Measurements from ENCODE around the gene UBXN6. TPM values are rescaled to one million over a fixed set of nuclear protein-coding genes. Genes with fewer than 3 reads are reported as not detected.

The UBXN6 gene
- total RNA-seq, 2 experiments from 2014 or later = 36.2 to 44.6 TPM

DNA sequence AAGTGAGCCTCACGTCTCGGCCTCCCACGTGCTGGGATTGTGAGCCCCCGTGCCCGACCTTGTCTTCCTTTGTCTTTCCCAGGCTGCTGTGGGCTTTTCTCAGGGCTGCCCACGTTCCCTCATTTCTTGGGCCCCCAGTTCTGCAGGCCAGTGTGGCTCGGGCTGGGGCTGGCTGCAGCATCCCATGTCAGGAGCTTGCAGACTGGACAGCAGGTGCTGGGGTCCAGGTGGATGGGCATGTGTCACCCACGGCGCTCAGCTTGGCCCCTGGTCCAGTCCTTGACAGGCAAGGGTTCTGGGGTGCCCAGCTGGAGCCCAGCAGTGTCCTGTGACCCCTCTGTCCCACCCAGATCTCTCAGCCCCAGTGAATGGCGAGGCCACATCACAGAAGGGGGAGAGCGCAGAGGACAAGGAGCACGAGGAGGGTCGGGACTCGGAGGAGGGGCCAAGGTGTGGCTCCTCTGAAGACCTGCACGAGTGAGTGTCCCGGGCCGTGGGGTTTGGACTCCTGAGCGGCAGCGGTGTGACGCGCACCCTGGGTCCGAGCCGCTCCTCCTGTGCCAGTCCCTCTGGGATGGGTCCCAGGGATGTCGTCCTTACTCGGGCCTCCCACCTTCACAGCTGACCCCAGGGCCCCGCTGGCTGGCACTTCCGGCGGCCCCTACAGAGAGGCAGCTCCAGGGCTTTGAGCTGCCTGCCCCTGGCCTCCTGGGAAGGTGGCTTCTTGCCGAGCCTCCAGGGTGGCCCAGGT lies 43.4 kb upstream of the UBXN6 start:
- Mint-ChIP-seq H3K27me3 (no peaks in the 10 kb centered on the region), H3K9me3 (no peaks in the 10 kb centered on the region)
- CTCF ChIA-PET = interaction anchor here (0.5 kb wide), 1 partner anchor 634 kb away, joined by 4 read pairs; no protein-coding TSS in a partner anchor

DNA sequence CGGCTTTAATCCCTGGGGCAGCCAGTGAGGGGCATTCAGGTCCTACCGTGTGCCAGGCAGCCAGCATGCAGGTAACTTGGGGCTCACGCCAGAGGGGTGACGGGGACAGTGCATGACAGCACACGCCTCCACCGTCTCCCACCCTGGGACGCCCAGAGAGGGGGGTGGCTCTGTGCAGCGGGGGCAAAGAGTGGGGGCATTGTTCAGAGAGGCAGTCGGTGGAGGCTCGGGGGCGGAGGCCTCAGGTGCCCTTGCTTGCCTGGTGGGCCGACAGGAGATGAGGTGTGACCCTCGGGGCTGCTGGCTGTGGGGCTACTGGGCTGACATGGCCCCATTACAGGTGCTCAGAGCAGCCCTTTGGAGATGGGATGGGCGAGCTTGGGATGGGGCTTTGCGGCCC lies 42.3 kb upstream of the UBXN6 start:
- H3K4me1 Mint-ChIP-seq = no peaks in the 10 kb centered on the region
- no peaks in the 10 kb centered on the region for H3K27me3 Mint-ChIP-seq
- CTCF ChIA-PET = no interaction called here
- H3K36me3 Mint-ChIP-seq (ENCODE audit: low read depth) = no peaks in the 10 kb centered on the region
- H3K9me3 Mint-ChIP-seq = no peaks in the 10 kb centered on the region
- no peak overlapping the region for H3K4me3 Mint-ChIP-seq
- POLR2A ChIA-PET = no interaction called here
- no peak overlapping the region for H3K27ac Mint-ChIP-seq
- no peak for DNase-seq

More for the DNA sequence above, 43.4 kb upstream of the UBXN6 start:
- H3K4me1 Mint-ChIP-seq = peaks cover under 1% of the 10 kb centered on the region
- DNase-seq = no peak
- POLR2A ChIA-PET = no interaction called here
- no peak overlapping the region for H3K4me3 Mint-ChIP-seq
- peaks cover 3% of the 10 kb centered on the region for H3K36me3 Mint-ChIP-seq (ENCODE audit: low read depth)
- H3K27ac Mint-ChIP-seq = no peak overlapping the region

DNA sequence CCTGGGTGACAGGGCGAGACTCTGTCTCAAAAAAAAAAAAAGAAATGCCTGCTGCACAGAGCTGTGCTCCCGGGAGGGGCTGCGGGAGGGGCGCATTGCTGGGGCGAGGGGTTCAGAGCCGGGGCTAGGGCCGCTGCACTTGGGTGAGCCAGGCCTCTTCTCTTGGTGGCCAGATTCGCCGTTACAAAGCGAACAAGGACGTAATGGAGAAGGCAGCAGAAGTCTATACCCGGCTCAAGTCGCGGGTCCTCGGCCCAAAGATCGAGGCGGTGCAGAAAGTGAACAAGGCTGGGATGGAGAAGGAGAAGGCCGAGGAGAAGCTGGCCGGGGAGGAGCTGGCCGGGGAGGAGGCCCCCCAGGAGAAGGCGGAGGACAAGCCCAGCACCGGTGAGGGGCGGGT lies 41.7 kb upstream of the UBXN6 start:
- Mint-ChIP-seq H3K27ac (no peak overlapping the region), H3K36me3 (ENCODE audit: low read depth) (no peaks in the 10 kb centered on the region), H3K4me1 (no peaks in the 10 kb centered on the region), H3K9me3 (no peaks in the 10 kb centered on the region), H3K4me3 (no peak overlapping the region), H3K27me3 (no peaks in the 10 kb centered on the region)
- DNase-seq = no peak
- CTCF ChIA-PET = interaction anchor here (1.0 kb wide), 1 partner anchor 8 kb away, joined by 3 read pairs; no protein-coding TSS in a partner anchor
- POLR2A ChIA-PET = no interaction called here

DNA sequence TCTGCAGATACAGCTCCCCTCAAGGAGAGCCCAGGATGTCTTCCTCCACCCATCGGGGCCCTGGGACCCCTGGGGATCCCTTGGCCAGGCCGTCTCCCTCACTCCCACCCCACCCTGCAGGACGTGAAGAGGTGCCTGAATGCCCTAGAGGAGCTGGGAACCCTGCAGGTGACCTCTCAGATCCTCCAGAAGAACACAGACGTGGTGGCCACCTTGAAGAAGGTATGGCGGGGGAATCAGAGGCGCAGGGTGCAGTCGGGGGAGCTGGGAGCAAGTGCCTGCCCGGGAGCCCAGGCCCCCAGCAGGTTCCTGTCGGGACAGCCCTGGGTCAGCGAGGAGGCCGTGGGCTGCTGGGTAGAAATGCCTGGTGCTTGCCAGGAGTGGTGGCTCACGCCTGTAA lies 41.1 kb upstream of the UBXN6 start:
- ChIA-PET CTCF (interaction anchor here (1.0 kb wide), 1 partner anchor 9 kb away, joined by 3 read pairs; no protein-coding TSS in a partner anchor), POLR2A (no interaction called here)
- H3K9me3 Mint-ChIP-seq = no peaks in the 10 kb centered on the region
- no peaks in the 10 kb centered on the region for H3K4me1 Mint-ChIP-seq
- no peaks in the 10 kb centered on the region for H3K27me3 Mint-ChIP-seq
- no peaks in the 10 kb centered on the region for H3K36me3 Mint-ChIP-seq (ENCODE audit: low read depth)
- DNase-seq = no peak
- no peak overlapping the region for H3K27ac Mint-ChIP-seq
- H3K4me3 Mint-ChIP-seq = no peak overlapping the region

DNA sequence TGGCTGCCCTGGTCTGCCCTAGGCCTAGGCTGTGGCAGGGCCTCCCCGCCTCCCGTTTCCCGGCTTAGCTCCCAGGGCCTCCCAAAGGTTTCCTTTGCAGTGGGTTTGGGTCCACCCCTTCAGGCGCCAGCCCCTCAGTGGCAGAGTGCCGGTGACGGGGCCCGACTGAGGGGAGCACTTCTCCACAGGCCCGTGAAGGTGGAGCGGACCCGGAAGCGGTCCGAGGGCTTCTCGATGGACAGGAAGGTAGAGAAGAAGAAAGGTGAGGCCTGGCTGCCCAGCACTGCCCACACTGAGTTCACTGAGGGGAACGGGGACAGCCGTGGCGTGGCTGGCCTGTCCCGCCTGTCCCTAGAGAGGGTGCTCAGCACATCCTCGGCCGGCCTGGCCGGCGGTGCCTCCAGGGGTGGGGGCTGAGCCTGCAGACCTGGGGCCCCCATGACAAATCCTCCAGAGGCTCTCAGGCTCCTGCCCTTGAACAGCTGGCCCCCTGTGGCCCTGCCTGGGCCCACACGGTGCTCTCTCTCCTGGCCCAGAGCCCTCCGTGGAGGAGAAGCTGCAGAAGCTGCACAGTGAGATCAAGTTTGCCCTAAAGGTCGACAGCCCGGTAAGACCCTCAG lies 40.3 kb upstream of the UBXN6 start:
- CTCF ChIA-PET = interaction anchor here (0.9 kb wide), 1 partner anchor 27 kb away, joined by 3 read pairs; no protein-coding TSS in a partner anchor
- Mint-ChIP-seq H3K9me3 (no peaks in the 10 kb centered on the region), H3K27me3 (no peaks in the 10 kb centered on the region), H3K27ac (no peak overlapping the region), H3K36me3 (ENCODE audit: low read depth) (no peaks in the 10 kb centered on the region), H3K4me1 (no peaks in the 10 kb centered on the region), H3K4me3 (no peak overlapping the region)
- no peak for DNase-seq
- POLR2A ChIA-PET = no interaction called here

DNA sequence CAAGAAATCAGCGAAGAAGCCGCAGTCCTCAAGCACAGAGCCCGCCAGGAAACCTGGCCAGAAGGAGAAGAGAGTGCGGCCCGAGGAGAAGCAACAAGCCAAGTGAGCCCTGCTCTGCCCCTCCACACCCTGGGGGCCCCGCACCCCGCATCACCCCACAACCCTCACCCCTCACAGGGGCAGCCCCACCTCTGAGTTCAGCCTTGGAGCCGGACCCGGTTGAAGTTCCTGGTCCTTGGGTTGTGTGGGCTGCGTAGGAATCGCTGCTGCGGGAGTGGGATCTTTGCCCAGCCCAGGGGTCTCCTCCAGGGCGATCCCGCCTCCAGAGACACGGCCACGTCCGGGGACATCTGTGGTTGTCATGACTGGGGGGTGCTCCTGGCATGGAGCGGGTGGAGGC lies 38.7 kb upstream of the UBXN6 start:
- CTCF ChIA-PET = no interaction called here
- no peaks in the 10 kb centered on the region for H3K4me1 Mint-ChIP-seq
- H3K27ac Mint-ChIP-seq = no peak overlapping the region
- no peaks in the 10 kb centered on the region for H3K36me3 Mint-ChIP-seq (ENCODE audit: low read depth)
- H3K4me3 Mint-ChIP-seq = no peak overlapping the region
- POLR2A ChIA-PET = interaction anchor here (0.6 kb wide), 1 partner anchor 23 kb away, joined by 3 read pairs; no protein-coding TSS in a partner anchor
- H3K9me3 Mint-ChIP-seq = no peaks in the 10 kb centered on the region
- no peak for DNase-seq
- H3K27me3 Mint-ChIP-seq = no peaks in the 10 kb centered on the region

DNA sequence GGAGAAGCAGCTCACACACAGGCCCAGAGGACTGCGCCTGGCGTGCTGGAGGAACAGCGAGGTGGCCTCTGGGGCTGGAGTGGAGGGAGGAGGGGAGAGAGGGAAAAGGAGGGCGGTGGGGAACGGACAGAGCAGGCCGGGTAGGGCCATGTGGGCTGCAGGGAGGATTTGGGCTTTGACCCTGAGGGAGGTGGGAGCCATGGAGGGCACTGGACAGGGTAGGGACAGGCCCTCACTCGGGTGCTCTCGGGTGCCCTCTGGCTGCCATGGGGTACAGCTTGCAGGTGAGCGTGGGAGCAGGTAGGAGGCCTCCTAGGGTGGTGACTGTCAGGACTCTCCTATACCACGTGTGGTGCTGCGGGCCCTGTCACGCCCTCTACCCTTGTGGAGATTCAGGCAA lies 37.9 kb upstream of the UBXN6 start:
- POLR2A ChIA-PET = no interaction called here
- CTCF ChIA-PET = no interaction called here
- no peaks in the 10 kb centered on the region for H3K27me3 Mint-ChIP-seq
- H3K9me3 Mint-ChIP-seq = no peaks in the 10 kb centered on the region
- H3K4me3 Mint-ChIP-seq = no peak overlapping the region
- H3K27ac Mint-ChIP-seq = no peak overlapping the region
- peaks cover 1% of the 10 kb centered on the region for H3K36me3 Mint-ChIP-seq (ENCODE audit: low read depth)
- DNase-seq = no peak
- no peaks in the 10 kb centered on the region for H3K4me1 Mint-ChIP-seq

DNA sequence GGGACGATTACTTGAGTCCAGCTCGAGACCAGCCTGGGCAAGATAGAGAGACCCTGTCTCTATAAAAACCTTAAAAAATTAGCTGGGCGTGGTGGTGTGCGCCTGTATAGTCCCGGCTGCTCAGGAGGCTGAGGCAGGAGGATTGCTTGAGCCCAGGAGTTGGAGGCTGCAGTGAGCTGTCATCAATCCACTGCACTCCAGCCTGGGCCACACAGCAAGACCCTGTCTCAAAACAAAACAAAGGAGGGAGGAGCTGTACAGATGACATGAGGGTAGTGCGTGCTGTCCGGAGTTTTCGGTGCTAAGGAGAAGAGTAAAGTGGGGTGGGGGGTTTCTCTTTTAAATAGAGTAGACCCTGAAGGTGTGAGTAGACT lies 37.1 kb upstream of the UBXN6 start:
- no peaks in the 10 kb centered on the region for H3K9me3 Mint-ChIP-seq
- no peaks in the 10 kb centered on the region for H3K4me1 Mint-ChIP-seq
- no peak overlapping the region for H3K4me3 Mint-ChIP-seq
- no peaks in the 10 kb centered on the region for H3K27me3 Mint-ChIP-seq
- H3K36me3 Mint-ChIP-seq (ENCODE audit: low read depth) = peaks cover 8% of the 10 kb centered on the region
- DNase-seq = no peak
- POLR2A ChIA-PET = no interaction called here
- CTCF ChIA-PET = interaction anchor here (0.5 kb wide), 1 partner anchor 447 kb away, joined by 4 read pairs; no protein-coding TSS in a partner anchor
- no peak overlapping the region for H3K27ac Mint-ChIP-seq

DNA sequence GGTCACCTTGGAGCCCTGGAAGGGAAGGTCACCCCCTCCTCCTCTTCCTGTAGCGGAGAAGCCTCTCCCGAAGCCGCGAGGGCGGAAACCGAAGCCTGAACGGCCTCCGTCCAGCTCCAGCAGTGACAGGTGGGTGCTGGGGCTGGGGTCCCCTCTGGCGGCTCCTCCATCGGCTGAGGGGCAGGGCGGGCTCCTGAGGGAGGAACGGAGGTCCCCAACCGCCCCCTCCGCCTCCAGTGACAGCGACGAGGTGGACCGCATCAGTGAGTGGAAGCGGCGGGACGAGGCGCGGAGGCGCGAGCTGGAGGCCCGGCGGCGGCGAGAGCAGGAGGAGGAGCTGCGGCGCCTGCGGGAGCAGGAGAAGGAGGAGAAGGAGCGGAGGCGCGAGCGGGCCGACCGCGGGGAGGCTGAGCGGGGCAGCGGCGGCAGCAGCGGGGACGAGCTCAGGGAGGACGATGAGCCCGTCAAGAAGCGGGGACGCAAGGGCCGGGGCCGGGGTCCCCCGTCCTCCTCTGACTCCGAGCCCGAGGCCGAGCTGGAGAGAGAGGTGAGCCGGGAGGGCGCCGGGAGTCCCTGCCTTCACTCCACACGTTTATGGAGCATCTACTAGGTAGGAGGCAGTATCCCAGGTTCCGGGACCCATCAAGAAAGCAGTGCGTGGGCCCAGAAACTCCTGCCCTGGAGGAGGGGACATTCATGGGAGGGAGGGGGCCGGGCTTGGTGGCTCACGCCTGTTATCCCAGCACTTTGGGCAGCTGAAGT lies 36.5 kb upstream of the UBXN6 start:
- no peaks in the 10 kb centered on the region for H3K9me3 Mint-ChIP-seq
- peaks cover 11% of the 10 kb centered on the region for H3K36me3 Mint-ChIP-seq (ENCODE audit: low read depth)
- POLR2A ChIA-PET = no interaction called here
- no peaks in the 10 kb centered on the region for H3K4me1 Mint-ChIP-seq
- H3K27ac Mint-ChIP-seq = no peak overlapping the region
- no peak for DNase-seq
- H3K4me3 Mint-ChIP-seq = no peak overlapping the region
- H3K27me3 Mint-ChIP-seq = no peaks in the 10 kb centered on the region
- CTCF ChIA-PET = no interaction called here

DNA sequence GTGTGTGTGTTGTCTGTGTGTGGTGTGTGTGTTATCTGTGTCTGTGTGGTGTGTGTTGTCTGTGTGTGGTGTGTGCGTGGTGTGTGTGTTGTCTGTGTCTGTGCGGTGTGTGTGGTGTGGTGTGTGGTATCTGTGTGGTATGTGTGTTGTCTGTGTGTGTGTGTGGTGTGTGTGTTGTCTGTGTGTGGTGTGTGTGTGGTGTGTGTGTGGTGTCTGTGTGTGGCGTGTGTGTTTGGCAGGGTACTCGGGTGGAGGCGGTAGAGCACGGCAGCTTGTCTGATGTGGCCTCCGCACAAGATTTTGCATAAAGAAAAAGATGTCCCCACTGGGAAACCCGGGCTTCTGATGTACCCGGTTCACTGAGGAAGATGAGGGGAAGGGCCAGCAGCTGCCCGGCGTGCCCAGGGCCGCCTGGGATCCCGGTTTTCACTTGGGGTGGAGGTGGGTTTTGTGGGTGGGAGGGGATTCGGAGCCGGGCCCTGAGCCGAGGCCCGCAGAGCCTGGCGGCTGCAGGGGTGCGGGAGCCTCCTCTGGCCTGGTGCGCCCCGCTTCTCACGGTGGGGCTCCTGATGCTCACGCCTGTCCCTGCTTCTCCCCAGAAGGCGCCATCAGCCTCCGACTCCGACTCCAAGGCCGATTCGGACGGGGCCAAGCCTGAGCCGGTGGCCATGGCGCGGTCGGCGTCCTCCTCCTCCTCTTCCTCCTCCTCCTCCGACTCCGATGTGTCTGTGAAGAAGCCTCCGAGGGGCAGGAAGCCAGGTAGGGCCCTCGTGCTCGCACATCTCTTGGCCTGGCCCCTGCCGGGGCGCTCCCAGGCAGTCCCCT lies 35.7 kb upstream of the UBXN6 start:
- ChIA-PET POLR2A (no interaction called here), CTCF (no interaction called here)
- H3K36me3 Mint-ChIP-seq (ENCODE audit: low read depth) = peaks cover 13% of the 10 kb centered on the region
- no peaks in the 10 kb centered on the region for H3K27me3 Mint-ChIP-seq
- H3K27ac Mint-ChIP-seq = no peak overlapping the region
- H3K4me3 Mint-ChIP-seq = no peak overlapping the region
- no peaks in the 10 kb centered on the region for H3K9me3 Mint-ChIP-seq
- H3K4me1 Mint-ChIP-seq = no peaks in the 10 kb centered on the region
- DNase-seq = no peak

DNA sequence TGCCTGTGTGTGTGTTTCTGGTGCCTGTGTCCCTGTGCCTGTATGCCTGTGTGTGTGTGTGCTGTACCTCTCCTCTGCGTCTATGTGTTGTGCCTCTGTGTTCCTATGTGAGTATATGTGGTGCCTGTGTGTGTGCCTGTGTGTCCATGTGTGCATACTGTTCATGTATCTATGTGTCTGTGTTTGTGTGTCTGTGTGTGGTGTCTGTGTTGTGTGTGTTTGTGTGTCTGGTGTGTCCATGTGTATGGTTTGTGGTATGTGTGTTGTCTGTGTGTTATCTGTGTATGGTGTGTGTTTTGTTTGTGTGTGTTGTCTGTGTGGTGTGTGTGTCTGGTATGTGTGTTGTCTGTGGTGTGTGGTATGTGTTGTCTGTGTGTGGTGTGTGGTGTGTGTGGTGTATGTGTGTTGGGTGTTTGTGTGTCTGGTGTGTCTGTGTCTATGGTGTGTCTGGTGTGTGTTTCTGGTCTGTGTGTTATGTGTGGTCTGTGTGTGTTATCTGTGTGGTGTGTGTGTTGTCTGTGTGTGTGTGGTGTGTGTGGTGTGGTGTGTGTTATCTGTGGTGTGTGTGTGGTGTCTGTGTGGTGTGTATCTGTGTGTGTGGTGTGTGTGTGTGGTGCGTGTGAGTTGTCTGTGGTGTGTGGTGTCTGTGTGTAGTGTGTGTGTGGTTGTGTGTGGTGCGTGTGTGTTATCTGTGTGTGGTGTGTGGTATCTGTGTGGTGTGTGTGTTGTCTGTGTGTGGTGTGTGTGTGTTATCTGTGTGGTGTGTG lies 34.9 kb upstream of the UBXN6 start:
- no peak for DNase-seq
- H3K27me3 Mint-ChIP-seq = no peaks in the 10 kb centered on the region
- H3K9me3 Mint-ChIP-seq = no peaks in the 10 kb centered on the region
- H3K27ac Mint-ChIP-seq = no peak overlapping the region
- H3K36me3 Mint-ChIP-seq (ENCODE audit: low read depth) = peaks cover 13% of the 10 kb centered on the region
- no peak overlapping the region for H3K4me3 Mint-ChIP-seq
- ChIA-PET POLR2A (no interaction called here), CTCF (no interaction called here)
- H3K4me1 Mint-ChIP-seq = no peaks in the 10 kb centered on the region

DNA sequence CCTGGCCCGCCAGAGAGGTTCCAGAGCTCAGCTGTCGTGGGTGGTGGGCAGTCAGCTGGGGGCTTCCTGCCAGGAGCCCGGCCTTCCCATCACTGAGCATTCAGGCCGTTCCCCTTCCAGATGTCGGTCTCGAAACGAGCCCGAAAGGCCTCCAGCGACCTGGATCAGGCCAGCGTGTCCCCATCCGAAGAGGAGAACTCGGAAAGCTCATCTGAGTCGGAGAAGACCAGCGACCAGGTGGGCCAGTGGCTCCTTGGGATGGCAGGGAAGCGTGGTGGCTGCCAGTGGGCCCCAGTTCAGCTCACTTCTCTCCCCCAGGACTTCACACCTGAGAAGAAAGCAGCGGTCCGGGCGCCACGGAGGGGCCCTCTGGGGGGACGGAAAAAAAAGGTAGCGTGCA lies 33.9 kb upstream of the UBXN6 start:
- DNase-seq = no peak
- ChIA-PET POLR2A (no interaction called here), CTCF (interaction anchor here (0.6 kb wide), 1 partner anchor 49 kb away, joined by 3 read pairs; the partner anchor contains the start of gene LRG1)
- Mint-ChIP-seq H3K4me3 (no peak overlapping the region), H3K36me3 (ENCODE audit: low read depth) (peaks cover 15% of the 10 kb centered on the region), H3K4me1 (no peaks in the 10 kb centered on the region), H3K27ac (no peak overlapping the region), H3K9me3 (no peaks in the 10 kb centered on the region), H3K27me3 (no peaks in the 10 kb centered on the region)

All from activated CD4-positive, alpha-beta T cell treated with anti-CD3 and anti-CD28 coated beads, Interleukin-2, amount 10 ng/mL, durations not matched to agents 7 days and 5 days (primary cell).